NOMO-1 treated with dmso at 0.1 percent for 144 hours (cell line): ENCODE data around the gene TMEM52B.
A peak's percentile ranks its signal among the peaks of the same experiment; 100 is the strongest.

Experiments used
- DNase-seq: peaks from one replicate; lab custom pipeline; 2025; ENCODE audit not compliant: unreplicated experiment; lab: John Stamatoyannopoulos, UW

The TMEM52B gene

DNA sequence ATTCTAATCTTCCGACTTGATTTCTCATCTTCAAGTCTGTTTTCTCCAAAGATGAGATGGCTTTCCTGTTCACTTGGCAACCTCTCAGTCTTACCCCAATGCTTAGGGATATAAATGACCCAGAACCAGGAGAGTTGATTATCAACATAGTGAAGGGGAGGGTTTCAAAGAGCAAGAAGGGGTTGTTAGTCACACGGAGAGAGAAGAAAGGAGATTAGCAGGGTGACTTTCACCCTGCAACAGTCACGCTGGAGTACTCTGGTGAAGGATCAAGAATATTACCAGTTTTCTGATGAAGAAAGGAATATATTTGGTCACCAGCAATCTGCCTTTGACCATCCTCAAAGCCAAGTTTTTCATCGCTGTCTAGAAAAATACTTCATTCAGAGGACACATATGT, at the start of gene TMEM52B:
TSS of gene TMEM52B (plus strand) at position 212 of the 400 bp plus-strand sequence. CDS start 543 bp downstream, outside the sequence.
- DNase-seq = no peak

DNA sequence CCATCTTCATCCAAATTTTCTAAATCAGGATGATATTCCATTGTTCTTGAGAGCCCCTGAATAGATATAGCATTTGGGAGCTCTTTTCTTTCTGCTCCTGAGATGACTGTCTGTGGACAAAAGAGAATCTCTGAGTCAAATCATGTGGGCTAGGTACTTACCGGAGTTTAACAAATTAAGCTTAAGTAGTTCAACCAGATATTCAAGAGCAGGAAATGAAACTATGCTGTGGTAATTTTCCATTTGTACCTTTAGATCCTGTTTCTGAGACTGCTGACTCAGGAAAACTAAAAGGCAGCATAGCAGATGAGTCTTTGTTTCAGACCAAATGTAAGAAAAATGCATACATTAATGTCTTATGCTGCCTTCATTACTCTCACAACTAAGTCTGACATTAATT, 48.8 kb upstream of the TMEM52B start, which contains the start of gene CLEC7A:
TSS of gene CLEC7A (minus strand) at position 158 of the 400 bp plus-strand sequence. CDS start at position 41, 117 bp downstream.
- peak; percentile 29 for DNase-seq

DNA sequence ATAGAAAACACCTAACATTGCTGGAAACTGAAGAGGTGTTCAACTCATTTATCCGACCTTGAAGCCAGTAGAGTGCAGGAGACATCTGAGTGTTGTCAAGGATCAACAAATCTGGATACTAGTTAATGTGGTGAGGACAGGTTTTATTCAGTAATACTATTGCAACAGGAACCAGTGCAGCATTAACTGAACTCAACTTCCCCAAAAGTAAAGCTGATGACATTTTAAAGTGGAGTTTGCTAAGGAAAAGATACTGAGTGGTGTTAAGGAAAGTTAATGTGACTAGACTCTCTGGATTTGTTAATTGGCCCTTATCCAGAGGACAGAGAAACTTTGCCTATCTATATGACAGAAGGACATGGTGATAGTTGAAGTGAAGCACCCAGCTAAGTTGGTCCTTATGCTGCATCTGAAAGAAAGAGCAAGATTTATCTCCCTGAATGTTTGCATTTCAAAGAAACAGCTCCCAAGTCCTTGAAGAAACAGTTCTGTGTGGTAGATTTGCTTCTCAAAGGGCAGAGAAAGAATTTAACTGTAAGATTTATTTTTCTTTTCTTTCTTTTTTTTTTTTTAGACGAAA, 47.6 kb upstream of the TMEM52B start:
- peak; percentile 48 for DNase-seq

DNA sequence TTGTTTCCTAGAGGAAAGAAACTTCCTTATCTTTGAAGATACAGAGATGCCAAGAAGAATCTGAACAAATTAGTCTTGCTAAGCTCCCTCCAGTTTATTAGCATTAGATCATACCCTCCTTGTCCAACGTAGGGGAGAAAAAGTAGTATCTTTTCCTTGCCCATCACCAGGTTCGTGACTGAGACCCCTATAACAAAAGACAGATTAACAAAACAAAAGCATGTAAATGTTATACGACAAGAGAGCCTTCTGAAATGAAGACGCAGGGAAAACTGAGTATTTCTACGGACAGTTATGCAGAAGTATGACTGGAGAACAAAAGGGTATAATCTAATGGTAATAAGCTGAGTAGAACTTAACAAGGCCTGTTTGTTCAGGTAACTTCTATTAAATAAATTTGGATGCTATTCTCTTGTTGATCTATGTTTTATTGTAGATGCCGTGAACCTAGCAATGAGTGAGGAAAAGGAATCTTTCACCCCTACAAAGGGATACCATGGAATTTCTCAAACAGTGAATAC, 45.9 kb upstream of the TMEM52B start:
- DNase-seq = no peak

DNA sequence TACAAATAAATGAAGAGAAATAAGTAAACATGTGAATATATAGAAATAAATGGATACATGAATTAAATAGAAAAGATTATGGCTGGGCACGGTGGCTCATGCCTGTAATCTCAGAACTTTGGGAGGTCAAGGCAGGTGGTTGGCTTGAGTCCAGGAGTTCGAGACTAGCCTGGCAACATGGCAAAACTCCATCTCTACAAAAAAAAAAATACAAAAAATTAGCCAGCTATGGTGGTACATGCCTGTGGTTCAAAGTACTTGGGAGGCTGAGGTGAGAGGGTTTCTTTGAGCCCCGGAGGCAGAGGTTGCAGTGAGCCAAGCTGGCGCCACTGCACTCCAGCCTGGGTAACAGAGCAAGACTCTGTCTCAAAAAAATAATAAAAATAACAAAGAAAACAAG, 43.7 kb upstream of the TMEM52B start:
- no peak for DNase-seq

DNA sequence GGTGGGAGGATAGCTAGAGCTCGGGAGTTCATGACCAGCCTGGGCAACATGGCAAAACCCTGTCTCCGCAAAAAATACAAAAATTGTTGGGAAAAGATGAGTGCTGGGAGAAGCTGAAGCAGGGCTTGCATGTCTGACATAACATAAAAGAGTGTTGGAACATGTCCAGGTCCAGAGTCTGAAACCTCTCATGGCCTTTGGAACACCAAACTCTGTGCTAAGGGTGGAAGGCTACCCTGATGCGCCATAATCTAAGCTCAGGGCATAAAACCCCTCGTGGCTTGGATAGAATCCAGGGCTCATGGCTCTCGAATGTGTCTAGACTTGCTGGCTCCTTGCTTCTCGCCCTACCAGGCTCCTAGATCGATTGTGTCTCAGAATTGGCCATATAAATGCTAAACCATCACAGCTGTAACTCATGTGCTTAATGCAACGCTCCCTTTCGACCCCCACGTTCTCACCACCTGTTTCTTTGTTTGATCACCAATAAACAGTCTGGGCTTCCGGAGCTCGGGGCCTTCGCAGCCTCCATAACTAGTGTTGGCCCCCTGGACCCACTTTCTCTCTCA, 42.1 kb upstream of the TMEM52B start:
- no peak for DNase-seq

DNA sequence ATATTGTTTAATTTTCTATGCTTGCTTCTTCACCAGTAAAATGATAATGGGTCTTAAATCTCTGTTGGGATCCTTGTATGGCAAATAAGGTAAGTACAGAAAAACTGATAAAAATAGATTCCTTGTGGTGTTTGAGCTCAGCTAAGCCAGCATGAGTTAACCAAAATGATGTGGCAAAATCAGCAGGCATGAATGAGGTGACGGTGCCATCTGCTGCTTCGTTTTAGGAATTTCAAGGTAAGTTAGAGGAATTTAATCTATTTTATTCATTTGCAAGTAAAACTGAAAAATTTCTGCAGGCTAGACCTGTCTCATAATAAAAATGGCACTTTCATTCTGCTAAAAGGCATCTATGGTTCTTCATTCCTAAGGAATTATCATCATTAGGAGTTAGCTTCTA, 38.8 kb upstream of the TMEM52B start:
- DNase-seq = peak; percentile 62

DNA sequence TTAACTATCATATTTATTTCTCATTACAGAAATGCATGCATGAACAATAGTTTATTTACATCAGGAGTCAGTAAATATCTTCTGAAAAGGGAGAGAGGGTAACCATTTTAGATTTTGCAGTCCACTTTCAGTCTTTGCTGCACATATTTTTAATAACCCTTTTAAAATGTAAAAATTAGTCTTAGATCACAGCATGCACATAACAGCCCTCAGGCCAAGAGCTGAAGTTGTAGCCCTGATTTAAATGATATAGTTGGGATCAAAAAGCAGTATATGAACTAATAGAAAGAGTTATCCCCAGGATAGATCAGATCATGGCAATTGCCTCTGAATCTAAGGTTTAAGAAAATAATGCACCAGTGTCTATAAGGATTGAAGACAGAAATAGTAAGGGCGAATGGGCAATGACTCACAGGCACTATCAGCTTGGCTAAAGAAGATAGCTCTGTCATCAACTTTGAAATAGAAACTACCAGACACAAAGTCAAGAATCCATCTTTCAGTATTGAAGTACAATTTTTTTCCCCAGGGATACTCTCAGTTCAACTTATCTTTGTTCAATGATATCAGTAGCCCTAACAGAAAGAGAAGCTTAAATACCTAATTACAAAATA, 35.7 kb upstream of the TMEM52B start:
- no peak for DNase-seq

DNA sequence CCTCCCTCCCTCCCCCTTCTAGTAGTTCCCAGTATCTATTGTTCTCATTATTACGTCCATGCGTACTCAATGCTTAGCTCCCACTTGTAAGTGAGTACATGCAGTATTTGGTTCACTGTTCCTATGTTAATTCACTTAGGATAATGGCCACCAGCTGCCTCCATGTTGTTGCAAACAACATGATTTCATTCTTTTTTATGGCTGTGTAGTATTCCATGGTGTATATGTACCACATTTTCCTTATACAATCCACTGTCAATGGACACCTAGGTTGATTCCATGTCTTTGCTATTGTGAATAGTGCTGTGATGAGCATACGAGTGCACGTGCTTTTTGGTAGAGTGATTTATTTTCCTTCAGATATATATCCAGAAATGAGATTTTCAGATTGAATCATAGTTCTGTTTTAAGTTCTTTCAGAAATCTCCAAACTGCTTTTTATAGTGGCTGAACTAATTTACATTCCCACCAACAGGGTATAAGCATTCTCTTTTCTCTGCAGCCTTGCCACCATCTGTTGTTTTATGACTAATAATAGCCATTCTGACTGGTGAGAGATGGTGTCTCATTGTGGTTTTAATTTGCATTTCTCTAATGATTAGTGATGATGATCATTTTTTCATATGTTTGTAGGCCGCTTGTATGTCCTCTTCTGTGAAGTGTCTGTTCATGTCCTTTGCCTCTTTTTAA, 31.0 kb upstream of the TMEM52B start:
- no peak for DNase-seq

DNA sequence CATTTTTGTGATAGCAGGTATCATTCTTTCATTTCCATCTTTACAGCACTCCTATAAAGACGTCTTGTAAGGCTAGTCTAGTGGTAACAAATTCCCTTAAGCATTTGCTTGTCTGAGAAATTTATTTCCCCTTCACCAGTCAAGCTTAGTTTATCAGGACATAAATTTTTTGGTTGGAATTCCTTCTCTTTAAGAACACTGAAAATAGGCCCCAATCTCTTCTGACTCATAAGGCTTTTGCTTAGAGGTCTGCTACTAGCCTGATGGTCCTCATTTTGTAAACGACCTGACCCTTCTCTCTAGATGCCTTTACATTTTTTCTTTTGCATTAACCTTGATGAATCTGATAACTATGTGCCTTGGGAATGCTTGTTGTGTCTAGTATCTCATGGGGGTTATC, 27.2 kb upstream of the TMEM52B start:
- no peak for DNase-seq

DNA sequence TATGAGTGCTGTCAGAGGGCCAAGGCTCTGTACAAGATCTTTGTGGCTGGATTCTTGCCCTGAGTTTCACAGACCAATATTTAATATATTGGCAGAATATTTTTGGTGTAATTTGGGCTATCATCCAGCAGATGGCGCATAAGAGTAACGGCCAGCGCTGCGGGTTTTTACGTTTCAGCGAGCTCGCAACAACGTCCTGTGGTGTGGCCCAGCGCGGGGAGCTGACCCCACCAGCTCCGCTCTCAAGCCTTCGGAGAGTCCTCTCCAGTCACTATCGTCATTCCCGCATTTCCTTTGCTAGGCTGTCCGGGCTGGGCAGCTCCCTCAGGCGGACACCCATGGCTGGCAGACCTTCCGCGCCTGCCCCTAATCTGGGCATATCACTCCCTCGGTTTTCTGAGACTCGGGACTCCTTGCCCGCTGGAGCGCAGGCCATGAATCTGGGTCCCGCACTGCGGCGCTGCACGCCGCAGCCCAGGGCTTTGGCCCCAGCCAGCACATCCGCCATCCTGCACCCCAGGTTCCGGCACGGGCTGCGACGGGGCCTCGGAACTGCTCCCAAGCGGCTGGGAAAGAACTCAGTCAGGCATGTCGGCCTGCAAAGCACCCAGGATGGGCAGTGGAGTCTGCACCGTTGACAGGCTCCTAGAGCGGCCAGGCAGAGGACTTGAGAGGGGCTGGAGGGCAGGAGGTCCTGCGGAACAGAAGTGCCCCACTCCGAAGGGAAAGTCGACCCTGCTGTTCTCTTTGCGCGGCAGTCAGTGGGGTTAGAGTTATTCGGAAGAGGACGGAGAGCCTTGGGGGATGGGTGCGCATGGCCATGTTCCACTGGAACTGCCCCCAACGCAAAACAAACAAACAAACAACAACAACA, 25.3 kb upstream of the TMEM52B start:
- DNase-seq = peak; percentile 70

DNA sequence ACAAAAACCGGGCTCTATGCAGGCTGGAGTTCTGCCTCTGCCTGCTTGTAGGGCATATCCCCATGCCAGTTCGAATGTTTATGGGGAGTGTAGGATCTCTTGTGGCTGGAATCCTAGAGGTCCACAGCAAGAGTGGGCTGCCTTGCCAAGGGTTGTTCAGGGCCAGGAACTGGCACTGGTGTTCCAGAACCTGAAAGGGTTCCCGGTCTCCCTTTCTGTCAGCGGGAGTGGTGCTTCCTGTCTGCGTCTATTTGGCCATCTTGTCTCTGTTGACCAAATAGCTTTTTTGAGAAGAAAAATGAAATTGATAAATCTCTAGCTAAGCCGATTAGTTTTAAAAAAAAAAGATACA, 24.7 kb upstream of the TMEM52B start:
- DNase-seq = no peak

DNA sequence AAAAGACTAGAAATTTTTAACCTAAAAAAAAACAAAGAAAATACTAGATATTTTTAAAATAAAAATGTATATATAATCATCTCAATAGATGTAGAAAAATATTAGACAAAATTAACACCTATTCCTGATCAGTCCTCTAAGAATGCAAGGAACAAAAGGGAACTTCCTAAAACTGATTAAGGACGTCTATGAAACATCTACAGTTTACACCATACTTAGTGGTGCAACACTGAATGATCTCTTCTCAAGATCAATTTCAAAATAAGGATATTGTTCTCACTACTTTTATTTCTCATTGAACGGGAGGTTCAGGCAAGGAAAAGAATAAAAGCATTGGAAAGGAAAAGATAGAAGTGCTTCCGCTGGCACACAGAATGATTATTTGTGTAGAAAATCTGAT, 22.9 kb upstream of the TMEM52B start:
- no peak for DNase-seq

DNA sequence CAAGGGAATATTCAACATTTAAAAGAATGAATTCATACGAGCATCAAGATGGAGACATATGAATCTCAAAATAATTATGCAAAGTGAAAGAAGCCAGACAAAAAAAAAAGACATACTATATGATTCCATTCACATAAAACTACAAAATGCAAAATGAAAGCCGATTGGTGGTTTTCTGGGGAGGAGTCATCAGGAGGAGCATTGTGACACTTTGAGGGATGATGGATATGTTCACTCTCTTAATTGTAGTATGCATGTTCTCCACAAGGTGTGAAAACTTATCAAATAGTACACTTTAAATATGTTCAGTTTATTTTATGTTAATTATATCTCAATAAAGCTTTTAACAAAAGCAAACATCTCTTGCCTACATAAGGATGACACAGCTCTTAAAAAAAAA, 20.4 kb upstream of the TMEM52B start:
- DNase-seq = no peak

DNA sequence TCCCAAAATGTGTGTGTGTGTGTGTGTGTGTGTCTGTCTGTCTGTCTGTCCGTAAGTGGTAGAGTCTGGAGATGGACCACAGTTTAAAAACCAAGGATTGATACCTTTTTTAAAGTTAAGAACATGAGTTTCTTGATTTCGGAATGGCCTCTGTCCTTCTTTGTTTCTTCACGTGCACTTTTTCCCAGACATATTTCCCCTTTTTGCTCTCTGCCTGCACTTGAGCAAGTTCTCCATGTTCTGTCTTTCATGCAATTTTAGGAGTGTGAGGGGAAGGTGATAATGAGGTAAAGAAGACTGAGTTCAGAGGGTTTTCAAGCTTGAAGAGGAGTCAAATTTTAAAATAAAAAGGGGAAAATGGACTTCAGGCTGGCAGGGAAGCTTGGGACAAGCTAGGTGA, 19.6 kb upstream of the TMEM52B start:
- DNase-seq = no peak

DNA sequence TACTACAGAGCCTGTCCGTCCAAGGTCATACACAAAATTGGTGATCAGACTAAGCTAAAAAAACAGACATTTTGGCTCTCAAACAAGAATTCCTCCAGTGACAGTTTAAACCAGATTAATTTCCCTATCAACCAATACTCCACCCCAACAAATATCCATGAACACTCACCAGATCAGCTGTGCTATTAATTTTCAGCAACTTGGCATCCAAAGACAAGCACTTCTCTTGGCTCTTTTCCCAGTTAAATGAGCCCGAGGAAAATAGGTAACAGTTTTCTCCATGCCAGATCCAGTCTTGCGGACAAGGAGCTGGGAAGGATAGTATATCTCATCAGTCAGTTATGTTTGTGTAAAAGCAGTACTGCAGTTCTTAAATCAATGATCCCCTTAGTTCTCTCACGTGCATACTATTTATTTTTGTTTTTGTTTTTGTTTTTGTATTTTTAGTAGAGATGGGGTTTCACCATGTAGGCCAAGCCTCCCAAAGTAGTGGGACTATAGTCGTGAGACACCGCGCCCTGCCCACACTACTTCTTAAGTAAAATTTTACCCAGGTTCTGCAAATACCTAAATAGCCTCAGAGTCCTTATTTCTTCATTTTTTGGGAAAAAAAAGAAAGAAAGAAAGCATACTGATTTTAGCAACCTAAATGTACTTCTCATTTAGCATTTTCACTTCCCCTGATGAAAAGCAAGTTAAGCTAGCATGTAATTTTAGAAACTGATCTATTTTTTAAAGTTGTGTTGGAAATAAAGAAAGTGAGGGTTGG, 18.0 kb upstream of the TMEM52B start:
- peak; percentile 38 for DNase-seq

DNA sequence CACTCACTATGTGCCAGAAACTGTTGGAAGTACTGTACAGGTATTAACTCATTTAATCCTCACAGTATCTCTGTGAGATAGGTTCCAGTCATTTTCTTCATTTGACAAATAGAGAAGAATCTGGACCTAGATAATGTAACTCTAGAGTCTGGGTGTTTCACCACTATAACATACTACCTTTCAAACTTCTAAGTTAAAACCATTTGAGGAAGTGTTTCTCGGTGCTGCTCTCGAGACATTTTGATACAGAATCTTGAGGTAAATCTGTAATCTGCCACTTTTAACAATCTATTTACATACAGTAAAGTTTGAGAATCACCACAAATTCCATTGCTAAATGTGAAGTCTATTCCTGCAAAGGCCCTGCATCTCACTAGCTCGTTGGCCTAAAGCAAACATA, 15.7 kb upstream of the TMEM52B start:
- DNase-seq = no peak

DNA sequence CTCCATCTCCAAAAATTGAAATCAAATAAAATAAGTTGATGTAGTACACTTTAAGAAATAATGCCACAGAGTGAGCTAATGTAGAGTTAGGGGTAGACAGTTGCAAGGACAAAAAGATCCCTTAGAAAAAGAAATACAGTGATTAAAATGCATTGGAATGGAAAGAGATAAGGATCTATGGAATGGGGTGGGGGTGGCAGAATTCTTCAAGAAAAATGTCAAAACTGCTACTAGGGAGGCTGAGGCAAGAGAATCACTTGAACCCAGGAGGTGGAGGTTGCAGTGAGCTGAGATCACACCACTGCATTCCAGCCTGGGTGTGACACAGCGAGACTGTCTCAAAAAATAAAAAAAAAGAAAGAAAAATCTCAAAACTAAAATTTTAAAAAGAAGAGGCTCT, 13.4 kb upstream of the TMEM52B start:
- DNase-seq = no peak

DNA sequence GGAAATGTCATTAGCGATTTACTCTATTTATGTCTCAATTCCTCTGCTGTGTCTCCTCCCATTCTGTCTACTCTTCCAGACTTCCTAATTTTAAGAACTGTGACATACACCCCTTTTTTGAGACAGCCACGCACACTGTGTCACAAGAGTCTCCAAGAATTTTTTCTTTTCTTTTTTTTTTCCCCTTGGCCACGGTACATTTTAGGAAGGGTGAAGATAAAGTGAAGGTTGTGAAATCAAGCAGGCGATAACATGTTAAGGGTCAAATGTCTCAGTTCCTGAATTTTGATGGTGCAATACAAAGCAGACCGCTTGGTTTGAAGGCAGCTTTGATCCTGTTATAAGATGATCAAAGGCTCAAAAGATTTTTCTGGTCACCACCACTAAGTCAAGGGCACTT, 11.2 kb upstream of the TMEM52B start:
- DNase-seq = peak; percentile 88

DNA sequence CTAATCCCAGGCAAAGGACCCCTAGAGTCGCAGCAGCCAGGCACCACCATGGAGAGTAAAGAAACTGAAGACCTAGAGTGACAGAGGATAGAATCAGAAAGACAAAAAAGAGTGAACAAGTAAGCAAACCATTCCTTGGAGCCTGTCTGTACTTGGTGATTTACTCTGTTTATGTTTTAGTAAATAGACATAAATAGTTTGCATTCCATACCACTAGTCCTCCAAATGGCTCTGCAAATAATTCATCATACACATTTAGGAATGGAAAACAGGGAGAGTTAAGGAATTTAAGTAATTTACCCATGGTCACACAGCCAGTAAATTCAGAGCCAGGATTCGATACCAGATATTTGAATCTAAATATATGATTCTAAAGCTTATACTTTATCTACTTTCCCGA, 9.7 kb upstream of the TMEM52B start:
- DNase-seq = no peak
